ENCODE measurements around the gene NUDT14. TPM values are rescaled to one million over a fixed set of nuclear protein-coding genes. Genes with fewer than 3 reads are reported as not detected.

The NUDT14 gene
- total and polyA plus RNA-seq, 2 experiments from 2014 or later, result 14.8 to 38.4 TPM

- TF ChIP-seq ETS1 (IDR thresholded peaks at IDR 0.05) (no peak), STAT1 (IDR thresholded peaks at IDR 0.05; ENCODE audit: unreplicated experiment) (no peak), CREB1 (CRISPR knock-in tag; IDR thresholded peaks at IDR 0.05; ENCODE audit: low read depth) (no peak), EZH2phosphoT487 (IDR thresholded peaks at IDR 0.05; ENCODE audit: unreplicated experiment) (no peak)
These were observed 40.1 kb downstream of the NUDT14 start (continued) for GRCh38 chr14:105141026-105141425.

- Histone ChIP-seq H3K27me3 (ENCODE audit: insufficient read depth) (no peaks in the 10 kb centered on the region), H3K4me1 (ENCODE audit: insufficient read depth) (no peaks in the 10 kb centered on the region), H3K36me3 (ENCODE audit: insufficient read depth) (no peaks in the 10 kb centered on the region), H3K27ac (ENCODE audit: low read depth) (no peak overlapping the region), H3K79me2 (replicated peaks; ENCODE audit: insufficient read depth) (no peaks in the 10 kb centered on the region), H3F3A (replicated peaks; ENCODE audit: low read depth) (no peaks in the 10 kb centered on the region), H3K9me2 (ENCODE audit: insufficient read depth) (no peaks in the 10 kb centered on the region), H2AFZ (no peak overlapping the region), H4K20me1 (replicated peaks; ENCODE audit: insufficient read depth) (no peaks in the 10 kb centered on the region), H3K4me3 (no peak overlapping the region), H3K4me2 (no peak overlapping the region)
- Mint-ChIP-seq H3K4me1 (no peaks in the 10 kb centered on the region; the same call in 2 of the 3 replicates), H3K4me3 (no peak overlapping the region), H3K27me3 (ENCODE audit: insufficient read depth, low read depth, poor library complexity) (peaks cover 9% of the 10 kb centered on the region), H3K36me3 (ENCODE audit: low read depth) (peaks cover 9% of the 10 kb centered on the region; the same call in 2 of the 3 replicates), H3K27ac (no peak overlapping the region), H3K9me3 (peaks cover 19% of the 10 kb centered on the region)
- DNase-seq (ENCODE audit: low spot score) (no peak), ATAC-seq (no peak)
- no peak for TF ChIP-seq STAT1 (IDR thresholded peaks at IDR 0.05; ENCODE audit: unreplicated experiment)
- TF ChIP-seq NANOG (IDR thresholded peaks at IDR 0.05; ENCODE audit: borderline replicate concordance), result no peak
- TF ChIP-seq JUNB (IDR thresholded peaks at IDR 0.05; ENCODE audit: unreplicated experiment), result no peak
- TF ChIP-seq EZH2phosphoT487 (IDR thresholded peaks at IDR 0.05; ENCODE audit: unreplicated experiment), result no peak
- TF ChIP-seq POLR2AphosphoS5 (IDR thresholded peaks at IDR 0.05; ENCODE audit: low read depth), result no peak
- no peak for TF ChIP-seq ZNF462 (CRISPR knock-in tag; IDR thresholded peaks at IDR 0.05)
- no peak for TF ChIP-seq CREB1 (CRISPR knock-in tag; IDR thresholded peaks at IDR 0.05; ENCODE audit: low read depth)
- TF ChIP-seq EZH2 (IDR thresholded peaks at IDR 0.05; ENCODE audit: low read depth, unreplicated experiment), result no peak
- no peak for TF ChIP-seq CTCF (conservative IDR thresholded peaks at IDR 0.05; ENCODE audit: low read depth in 2 of 2)
- TF ChIP-seq, protein P1, sequence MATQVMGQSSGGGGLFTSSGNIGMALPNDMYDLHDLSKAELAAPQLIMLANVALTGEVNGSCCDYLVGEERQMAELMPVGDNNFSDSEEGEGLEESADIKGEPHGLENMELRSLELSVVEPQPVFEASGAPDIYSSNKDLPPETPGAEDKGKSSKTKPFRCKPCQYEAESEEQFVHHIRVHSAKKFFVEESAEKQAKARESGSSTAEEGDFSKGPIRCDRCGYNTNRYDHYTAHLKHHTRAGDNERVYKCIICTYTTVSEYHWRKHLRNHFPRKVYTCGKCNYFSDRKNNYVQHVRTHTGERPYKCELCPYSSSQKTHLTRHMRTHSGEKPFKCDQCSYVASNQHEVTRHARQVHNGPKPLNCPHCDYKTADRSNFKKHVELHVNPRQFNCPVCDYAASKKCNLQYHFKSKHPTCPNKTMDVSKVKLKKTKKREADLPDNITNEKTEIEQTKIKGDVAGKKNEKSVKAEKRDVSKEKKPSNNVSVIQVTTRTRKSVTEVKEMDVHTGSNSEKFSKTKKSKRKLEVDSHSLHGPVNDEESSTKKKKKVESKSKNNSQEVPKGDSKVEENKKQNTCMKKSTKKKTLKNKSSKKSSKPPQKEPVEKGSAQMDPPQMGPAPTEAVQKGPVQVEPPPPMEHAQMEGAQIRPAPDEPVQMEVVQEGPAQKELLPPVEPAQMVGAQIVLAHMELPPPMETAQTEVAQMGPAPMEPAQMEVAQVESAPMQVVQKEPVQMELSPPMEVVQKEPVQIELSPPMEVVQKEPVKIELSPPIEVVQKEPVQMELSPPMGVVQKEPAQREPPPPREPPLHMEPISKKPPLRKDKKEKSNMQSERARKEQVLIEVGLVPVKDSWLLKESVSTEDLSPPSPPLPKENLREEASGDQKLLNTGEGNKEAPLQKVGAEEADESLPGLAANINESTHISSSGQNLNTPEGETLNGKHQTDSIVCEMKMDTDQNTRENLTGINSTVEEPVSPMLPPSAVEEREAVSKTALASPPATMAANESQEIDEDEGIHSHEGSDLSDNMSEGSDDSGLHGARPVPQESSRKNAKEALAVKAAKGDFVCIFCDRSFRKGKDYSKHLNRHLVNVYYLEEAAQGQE (IDR thresholded peaks at IDR 0.05; ENCODE audit: unreplicated experiment), result no peak
- TF ChIP-seq ZNF331 (CRISPR knock-in tag; IDR thresholded peaks at IDR 0.05; ENCODE audit: low read depth), result no peak
These were observed 40.5 kb downstream of the NUDT14 start for GRCh38 chr14:105140581-105140980.
